NB4 (cell line): ENCODE measurements around the gene VIM.

Source experiments
- CTCF ChIP-seq: IDR thresholded peaks from one replicate; pipeline ENCODE4 v1.5.1; 2012; ENCODE audit warnings: low read depth, low read length
- MYC ChIP-seq: IDR thresholded peaks from 2 replicates; pipeline ENCODE4 v1.6.1; 2011; ENCODE audit warnings: low read depth, low read length
- POLR2A ChIP-seq: IDR thresholded peaks from 2 replicates; pipeline ENCODE4 v1.6.1; 2011; ENCODE audit warnings: mild to moderate bottlenecking; ENCODE audit not compliant: insufficient read length; ENCODE audit errors: extremely low read depth

- TF ChIP-seq CTCF, result no peak
- TF ChIP-seq POLR2A, result no peak
- no peak for TF ChIP-seq MYC
Observed at GRCh38 chr10:17233286-17233991, 5.4 kb downstream of the VIM start.
